ENCODE data around the gene SLC26A9. TPM values are rescaled to one million over a fixed set of nuclear protein-coding genes. Genes with fewer than 3 reads are reported as not detected.

Gene SLC26A9
- total and polyA plus RNA-seq, 2 of the 4 experiments (the other 2 are of a cell fraction), result not detected

DNA sequence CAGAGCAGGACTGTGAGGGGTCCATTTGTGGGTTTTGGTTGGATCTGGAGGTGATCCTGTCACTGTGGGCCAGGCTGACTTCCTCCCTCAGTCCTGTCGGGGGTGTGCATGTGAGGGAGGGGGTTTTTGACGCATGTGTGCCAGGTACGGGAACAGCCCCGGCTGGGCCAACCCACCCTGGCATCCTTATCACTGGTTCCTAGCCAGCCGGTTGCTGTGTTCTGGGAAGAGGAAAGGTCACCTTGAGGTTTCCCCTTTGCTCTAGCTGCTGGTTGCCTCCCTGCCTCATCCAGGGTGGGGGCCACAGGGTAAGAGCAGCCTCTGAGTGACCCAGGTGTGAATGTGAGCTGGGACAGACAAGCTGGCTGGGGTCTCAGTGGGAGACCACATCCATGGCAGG, 2.5 kb downstream of the SLC26A9 start:
- no peak for ATAC-seq (ENCODE audit: low read depth)

More for the DNA sequence above, 2.5 kb downstream of the SLC26A9 start:
- 0 out of 2 replicates have a peak, but pooled peaks cover 2% of the 10 kb centered on the region for H3K9me1 ChIP-seq (ENCODE audit: insufficient read depth, low read length)
- no peak overlapping the region for H2AK9ac ChIP-seq (replicated peaks; ENCODE audit: low read depth, low read length, poor library complexity)
- no peak overlapping the region for H2BK120ac ChIP-seq (ENCODE audit: low read depth, low read length)
- no peak overlapping the region for H2BK5ac ChIP-seq (ENCODE audit: low read depth, low read length, poor library complexity, severe bottlenecking)
- no peak overlapping the region for H3K56ac ChIP-seq (ENCODE audit: extremely low read depth, insufficient read depth, low read length)
- H3K79me1 ChIP-seq (ENCODE audit: low read depth in 1 of 2, low read length in 2 of 2), result no peaks in the 10 kb centered on the region
- H3K4me3 ChIP-seq (ENCODE audit: insufficient read depth, low read depth, low read length), result no peak overlapping the region
- H3K14ac ChIP-seq (replicated peaks; ENCODE audit: low read depth, low read length), result no peak overlapping the region
- H3K4ac ChIP-seq (ENCODE audit: low read depth, low read length), result no peak overlapping the region
- H2AK5ac ChIP-seq (ENCODE audit: low read depth, low read length), result no peak overlapping the region
- no peak for DNase-seq
- H4K20me1 ChIP-seq (ENCODE audit: insufficient read depth, low read length), result no peaks in the 10 kb centered on the region
- no peak overlapping the region for H4K8ac ChIP-seq (ENCODE audit: low read depth in 2 of 2, low read length in 2 of 2)
- H2BK15ac ChIP-seq (ENCODE audit: low read depth, low read length), result no peak overlapping the region
- H4K5ac ChIP-seq (ENCODE audit: low read depth, low read length), result no peak overlapping the region
- H4K91ac ChIP-seq (ENCODE audit: insufficient read depth, low read depth, low read length), result no peak overlapping the region
- ChIA-PET CTCF (no interaction called here), POLR2A (ENCODE audit: unreplicated experiment) (no interaction called here)
- H3K9me3 ChIP-seq (ENCODE audit: control insufficient read depth, insufficient read depth, low read length), result no peaks in the 10 kb centered on the region
- no TSS peak for BruUV-seq (replicated peaks)
- TF ChIP-seq FOS (IDR thresholded peaks at IDR 0.05; ENCODE audit: low read depth, low read length), result no peak
- no peak for TF ChIP-seq SMC3 (IDR thresholded peaks at IDR 0.05; ENCODE audit: low read depth, low read length)
- TF ChIP-seq BHLHE40 (IDR thresholded peaks at IDR 0.05; ENCODE audit: low read depth, low read length), result no peak
- TF ChIP-seq RCOR1 (IDR thresholded peaks at IDR 0.05; ENCODE audit: insufficient replicate concordance, low read length), result no peak
- no peak for TF ChIP-seq RAD21 (IDR thresholded peaks at IDR 0.05; ENCODE audit: low read length)
- peaks cover 2% of the 10 kb centered on the region; the same call in 1 of the 2 replicates for H3K4me1 ChIP-seq (ENCODE audit: control insufficient read depth, insufficient read depth, low read length)
- H3K27me3 ChIP-seq (ENCODE audit: control insufficient read depth, insufficient read depth, low read length), result peaks cover 48% of the 10 kb centered on the region
- H2AFZ ChIP-seq (replicated peaks; ENCODE audit: low read length, poor library complexity), result no peak overlapping the region
- in situ Hi-C loops (cut with MboI; ENCODE audit: low sequenced_read_pairs) (no loop called here), intact Hi-C loops (cut with micrococcal nuclease) (no loop called here), dilution Hi-C loops (cut with HindIII; ENCODE audit: low sequenced_read_pairs, unreplicated experiment) (no loop called here)
- no peak overlapping the region for H3K23ac ChIP-seq (ENCODE audit: low read depth, low read length)
- no peak overlapping the region for H3K27ac ChIP-seq (ENCODE audit: insufficient read depth, low read length)
- no peak overlapping the region for H3K4me2 ChIP-seq (ENCODE audit: low read depth, low read length)
- no peak overlapping the region for H3K9ac ChIP-seq (ENCODE audit: low read depth, low read length)
- WGBS, 2 experiments (ENCODE audit: extremely low coverage in 2 of 2, insufficient read length in 1 of 2), result no CpG with 5 or more reads among the region's 5 CpGs
- H2BK20ac ChIP-seq (ENCODE audit: low read depth, low read length), result no peak overlapping the region
- H3K36me3 ChIP-seq (ENCODE audit: control insufficient read depth, insufficient read depth, low read length), result no peaks in the 10 kb centered on the region
- no peak overlapping the region for H3K18ac ChIP-seq (ENCODE audit: low read depth, low read length)
